Uterus (tissue), 4 donors: ENCODE data around the gene NCKAP5L. TPM values are rescaled to one million over a fixed set of nuclear protein-coding genes. Genes with fewer than 3 reads are reported as not detected.

Experiments
- DNase-seq, 2 donors: peaks; one replicate each; pipeline ENCODE4 v3.0.0-alpha.2; 2019 to 2020
- H3K27ac ChIP-seq, 2 donors: fragments of 200-600 bp; sonication (generic); 1 replicate in 1 of 2; 2 replicates in 1 of 2; pipeline ENCODE4 v1.5.1; 2016 to 2018
- H3K27me3 ChIP-seq, 2 donors: fragments of 200-600 bp; sonication (generic); one replicate each; pipeline ENCODE4 v1.5.1; 2018 to 2019; ENCODE audit warnings: control low read depth in 1 of 2
- H3K36me3 ChIP-seq, 2 donors: fragments of 200-600 bp; sonication (generic); one replicate each; pipeline ENCODE4 v1.5.1; 2019; ENCODE audit warnings: control low read depth in 1 of 2
- H3K4me1 ChIP-seq, 2 donors: fragments of 200-600 bp; sonication (generic); one replicate each; pipeline ENCODE4 v1.5.1; 2018 to 2019; ENCODE audit warnings: control low read depth in 1 of 2
- H3K4me3 ChIP-seq, 2 donors: fragments of 200-600 bp; sonication (generic); 1 replicate in 1 of 2; 2 replicates in 1 of 2; pipeline ENCODE4 v1.5.1; 2018 to 2019; ENCODE audit warnings: mild to moderate bottlenecking in 1 of 2
- H3K9me3 ChIP-seq, 2 donors: fragments of 200-600 bp; sonication (generic); one replicate each; pipeline ENCODE4 v1.5.1; 2019; ENCODE audit warnings: control low read depth in 1 of 2
- POLR2A ChIP-seq, 2 donors: fragments of 450-650 bp; IDR thresholded peaks; one replicate each; pipeline ENCODE4 v1.6.1; 2016; ENCODE audit warnings: antibody characterized with exemption in 2 of 2, mild to moderate bottlenecking in 1 of 2, moderate library complexity in 1 of 2
- intact Hi-C: fragments of 100-400 bp; cut with DNase I; formaldehyde crosslinking; loops from one replicate; pipeline ENCODE4 v1.15.1; 2023; ENCODE audit warnings: low total_unique reads
- total RNA-seq, 4 donors: library from RNA; depleted of rRNA in 3 of 4; stranded (reverse); fragments of >200 nt in 3 of 4; gene quantifications; one replicate each; pipeline versions ENCODE4 v1.1.0 to v1.2.4, GENCODE V29; 2014 to 2023
- TF ChIP-seq, protein P1 (sequence below), 4 experiments: fragments of 200-600 bp in 2 of 4; fragments of 450-650 bp in 2 of 4; sonication (generic) in 2 of 4; IDR thresholded peaks; one replicate each; pipeline ENCODE4 v1.5.1; 2016 to 2019; ENCODE audit warnings: antibody characterized with exemption in 4 of 4, mild to moderate bottlenecking in 2 of 4, moderate library complexity in 1 of 4
- donor health status: DM: yes; HTN: yes; CAD: no.

Gene NCKAP5L
- total RNA-seq, 4 donors from 2014 or later, result 4.1 to 26.1 (median 11.5) TPM

DNA sequence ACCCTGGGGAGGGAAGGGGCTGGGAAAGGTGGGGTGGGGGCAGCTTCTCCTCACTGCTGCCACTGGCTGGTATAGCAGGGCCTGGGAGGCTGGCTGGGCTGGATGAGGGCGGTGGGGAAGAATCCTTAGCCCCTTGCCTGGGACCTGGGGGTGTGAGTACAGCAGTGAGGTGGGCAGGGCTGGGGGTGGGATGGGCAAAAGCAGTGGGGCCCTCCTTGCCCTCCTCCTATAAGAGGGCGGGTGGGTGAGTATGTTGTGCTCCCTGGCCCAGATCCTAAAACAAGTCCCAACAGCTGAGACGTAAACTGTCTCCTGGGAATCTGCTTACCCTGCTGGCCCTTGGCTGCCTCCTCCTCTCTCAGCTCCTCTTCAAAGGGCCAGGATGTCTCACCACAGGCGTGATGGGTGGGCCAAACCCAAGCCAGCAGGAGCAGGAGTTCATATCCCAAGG, 2.2 kb downstream of the NCKAP5L start:
- TF ChIP-seq POLR2A (IDR thresholded peaks at IDR 0.05), result no peak
- TF ChIP-seq, protein P1, sequence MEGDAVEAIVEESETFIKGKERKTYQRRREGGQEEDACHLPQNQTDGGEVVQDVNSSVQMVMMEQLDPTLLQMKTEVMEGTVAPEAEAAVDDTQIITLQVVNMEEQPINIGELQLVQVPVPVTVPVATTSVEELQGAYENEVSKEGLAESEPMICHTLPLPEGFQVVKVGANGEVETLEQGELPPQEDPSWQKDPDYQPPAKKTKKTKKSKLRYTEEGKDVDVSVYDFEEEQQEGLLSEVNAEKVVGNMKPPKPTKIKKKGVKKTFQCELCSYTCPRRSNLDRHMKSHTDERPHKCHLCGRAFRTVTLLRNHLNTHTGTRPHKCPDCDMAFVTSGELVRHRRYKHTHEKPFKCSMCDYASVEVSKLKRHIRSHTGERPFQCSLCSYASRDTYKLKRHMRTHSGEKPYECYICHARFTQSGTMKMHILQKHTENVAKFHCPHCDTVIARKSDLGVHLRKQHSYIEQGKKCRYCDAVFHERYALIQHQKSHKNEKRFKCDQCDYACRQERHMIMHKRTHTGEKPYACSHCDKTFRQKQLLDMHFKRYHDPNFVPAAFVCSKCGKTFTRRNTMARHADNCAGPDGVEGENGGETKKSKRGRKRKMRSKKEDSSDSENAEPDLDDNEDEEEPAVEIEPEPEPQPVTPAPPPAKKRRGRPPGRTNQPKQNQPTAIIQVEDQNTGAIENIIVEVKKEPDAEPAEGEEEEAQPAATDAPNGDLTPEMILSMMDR (IDR thresholded peaks at IDR 0.05), result no peak
- no peak for DNase-seq
- Histone ChIP-seq H3K36me3 (no peaks in the 10 kb centered on the region), H3K9me3 (no peaks in the 10 kb centered on the region), H3K4me1 (peaks cover 0 to 4% of the 10 kb centered on the region in 2 donors), H3K27me3 (no peaks in the 10 kb centered on the region), H3K4me3 (no peak overlapping the region), H3K27ac (no peak overlapping the region)
- intact Hi-C loops, result no loop called here

DNA sequence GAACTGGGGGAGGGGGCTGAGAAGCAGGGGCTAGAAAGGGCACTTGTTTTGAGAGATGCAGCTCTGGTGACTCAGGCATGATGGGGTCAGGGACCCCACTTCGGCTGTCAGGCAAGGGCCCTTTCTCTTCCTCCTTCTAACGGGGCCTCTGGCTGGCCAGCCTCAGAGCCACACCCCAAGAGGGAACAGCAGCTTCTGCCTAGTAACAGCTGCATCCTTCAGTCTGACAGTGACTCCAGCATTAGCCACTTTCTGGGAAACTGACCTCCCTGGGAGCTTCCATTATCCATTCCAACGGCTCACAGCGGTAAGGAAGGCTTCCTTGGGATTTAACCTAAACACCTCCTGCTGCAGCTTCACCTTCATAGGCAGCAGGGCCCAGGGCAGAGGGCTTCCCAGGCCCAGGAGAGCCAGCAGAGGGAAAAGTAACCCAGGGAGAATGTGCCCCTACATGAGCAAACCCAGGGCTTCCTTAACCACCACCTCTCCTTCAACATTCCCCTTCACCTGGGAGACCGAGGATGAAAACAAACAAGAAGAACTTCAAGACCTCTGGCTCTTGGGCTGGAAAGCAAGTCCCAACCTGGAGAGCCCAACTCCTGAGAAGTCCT, 2.7 kb downstream of the NCKAP5L start:
- no peaks in the 10 kb centered on the region for H3K36me3 ChIP-seq
- intact Hi-C loops, result no loop called here
- no peaks in the 10 kb centered on the region for H3K9me3 ChIP-seq
- H3K4me1 ChIP-seq, result peaks cover 0 to 4% of the 10 kb centered on the region in 2 donors
- TF ChIP-seq POLR2A (IDR thresholded peaks at IDR 0.05), result no peak
- TF ChIP-seq, protein P1 (IDR thresholded peaks at IDR 0.05), result no peak
- no peak for DNase-seq
- H3K27me3 ChIP-seq, result no peaks in the 10 kb centered on the region
- no peak overlapping the region for H3K4me3 ChIP-seq
- no peak overlapping the region for H3K27ac ChIP-seq

DNA sequence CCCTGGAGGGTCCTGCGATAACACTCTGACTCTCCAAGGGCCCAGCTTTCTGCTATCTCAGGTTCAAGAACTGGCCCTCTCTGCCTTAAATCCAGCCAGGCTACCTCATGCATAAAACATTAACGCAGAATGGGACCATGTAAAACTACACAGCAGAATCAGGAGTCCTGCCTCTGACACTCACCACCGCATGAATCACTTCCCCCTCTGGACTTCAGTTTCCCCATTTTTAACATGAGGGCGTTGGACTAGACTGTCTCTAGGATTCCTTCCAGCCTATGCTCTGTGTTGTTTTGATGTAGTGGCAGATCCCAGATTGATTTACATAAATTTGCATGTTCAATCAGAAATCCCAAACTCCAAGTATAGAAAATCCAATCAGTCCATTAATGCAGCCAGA, 3.3 kb downstream of the NCKAP5L start:
- TF ChIP-seq POLR2A (IDR thresholded peaks at IDR 0.05), result no peak
- TF ChIP-seq, protein P1 (IDR thresholded peaks at IDR 0.05), result no peak
- no peaks in the 10 kb centered on the region for H3K27me3 ChIP-seq
- no peak for DNase-seq
- H3K27ac ChIP-seq, result no peak overlapping the region
- H3K9me3 ChIP-seq, result no peaks in the 10 kb centered on the region
- H3K4me1 ChIP-seq, result peaks cover 0 to 4% of the 10 kb centered on the region in 2 donors
- intact Hi-C loops, result no loop called here
- no peak overlapping the region for H3K4me3 ChIP-seq
- no peaks in the 10 kb centered on the region for H3K36me3 ChIP-seq

DNA sequence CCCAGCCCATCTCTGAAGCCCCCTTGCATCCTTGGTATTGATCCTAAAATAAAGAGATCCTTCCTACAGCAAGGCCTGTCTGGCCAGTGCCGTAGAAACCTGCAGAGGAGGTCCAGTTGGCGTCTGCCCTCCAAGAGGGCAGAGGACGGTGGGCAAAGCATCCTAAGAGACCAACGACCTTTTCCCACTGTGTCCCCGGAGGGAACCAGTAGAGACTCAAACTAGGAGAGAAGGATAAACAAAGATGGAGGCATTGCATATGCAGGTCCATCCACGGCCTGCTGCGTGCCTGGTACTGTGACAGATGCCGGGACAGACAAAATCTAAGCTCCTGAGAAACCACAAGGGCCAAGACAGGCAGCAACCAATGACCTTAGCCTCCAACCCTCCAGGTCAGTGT, 3.8 kb downstream of the NCKAP5L start:
- no peak for DNase-seq
- Histone ChIP-seq H3K9me3 (no peaks in the 10 kb centered on the region), H3K36me3 (no peaks in the 10 kb centered on the region), H3K27me3 (no peaks in the 10 kb centered on the region), H3K27ac (no peak overlapping the region), H3K4me3 (no peak overlapping the region), H3K4me1 (peaks cover 0 to 4% of the 10 kb centered on the region in 2 donors)
- TF ChIP-seq, protein P1 (IDR thresholded peaks at IDR 0.05), result no peak
- no peak for TF ChIP-seq POLR2A (IDR thresholded peaks at IDR 0.05)
- intact Hi-C loops, result no loop called here

DNA sequence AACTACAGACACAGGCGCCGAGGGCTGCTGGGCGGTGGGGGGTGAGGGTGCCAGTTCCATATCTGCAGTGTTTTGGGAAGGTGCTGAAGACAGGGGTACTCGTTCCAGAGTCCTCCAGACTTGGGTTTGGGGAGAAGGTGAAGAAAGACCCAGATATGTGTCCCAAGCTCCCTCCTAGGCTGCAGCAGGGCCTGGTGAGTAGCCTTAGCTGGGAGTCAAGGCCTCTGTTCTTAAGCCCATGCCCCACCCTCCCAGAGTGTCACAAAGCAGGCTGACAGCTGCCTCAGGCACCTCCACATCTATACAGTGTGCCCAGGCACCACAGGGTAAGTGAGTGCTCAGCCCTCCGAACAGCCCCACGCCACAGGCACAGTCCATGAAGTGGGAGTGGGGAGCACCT, 4.3 kb downstream of the NCKAP5L start:
- no peaks in the 10 kb centered on the region for H3K27me3 ChIP-seq
- H3K36me3 ChIP-seq, result no peaks in the 10 kb centered on the region
- peaks cover 0 to 1% of the 10 kb centered on the region in 2 donors for H3K4me1 ChIP-seq
- H3K9me3 ChIP-seq, result no peaks in the 10 kb centered on the region
- intact Hi-C loops, result no loop called here
- H3K27ac ChIP-seq, result no peak overlapping the region
- TF ChIP-seq POLR2A (IDR thresholded peaks at IDR 0.05), result no peak
- TF ChIP-seq, protein P1 (IDR thresholded peaks at IDR 0.05), result no peak
- no peak for DNase-seq
- no peak overlapping the region for H3K4me3 ChIP-seq
